OCI-LY7 (cell line): Measurements from ENCODE around the gene ZNF813. TPM values are rescaled to one million over a fixed set of nuclear protein-coding genes. Genes with fewer than 3 reads are reported as not detected.

Source experiments
- BruUV-seq: library from RNA; stranded (reverse); fragments of 400-500 nt; replicated peaks from 2 replicates; lab custom pipeline; 2021; lab: Mats Ljungman, UMichigan
- CTCF ChIA-PET: fragments of 300-600 bp; sonication (Branson Sonifier 250); formaldehyde crosslinking; loops from one replicate; lab custom pipeline; 2022; ENCODE audit warnings: antibody characterized with exemption; ENCODE audit not compliant: unreplicated experiment; lab: Charles Lee
- POLR2A ChIA-PET: fragments of 300-600 bp; sonication (Branson Sonifier 250); formaldehyde crosslinking; loops from one replicate; lab custom pipeline; 2022; ENCODE audit warnings: antibody characterized with exemption; lab: Charles Lee
- DNase-seq: peaks from one replicate; pipeline ENCODE4 v3.0.0-alpha.2; 2015; ENCODE audit warnings: low spot score
- H2AFZ ChIP-seq: fragments of 200-600 bp; sonication (generic), shearing (Covaris generic); 2 replicates; pipeline ENCODE4 v1.6.1; 2014; ENCODE audit warnings: mild to moderate bottlenecking, antibody characterized with exemption, low read length, moderate library complexity
- H3K27ac ChIP-seq: fragments of 200-600 bp; sonication (generic); 2 replicates; pipeline ENCODE4 v1.5.1; 2014; ENCODE audit warnings: mixed run types, low read depth, mild to moderate bottlenecking, moderate library complexity, low read length, inconsistent platforms; ENCODE audit not compliant: poor library complexity, severe bottlenecking
- H3K36me3 ChIP-seq: fragments of 200-600 bp; sonication (generic); 2 replicates; pipeline ENCODE4 v1.6.1; 2014; ENCODE audit warnings: mild to moderate bottlenecking, antibody characterized with exemption, low read length, moderate library complexity, mixed read lengths; ENCODE audit not compliant: insufficient read depth
- H3K4me1 ChIP-seq: fragments of 200-600 bp; sonication (generic); 2 replicates; pipeline ENCODE4 v1.5.1; 2014; ENCODE audit warnings: mild to moderate bottlenecking, low read length; ENCODE audit not compliant: insufficient read depth, poor library complexity, severe bottlenecking
- H3K4me2 ChIP-seq: fragments of 200-600 bp; sonication (generic); 2 replicates; pipeline ENCODE4 v1.6.1; 2014; ENCODE audit warnings: mild to moderate bottlenecking, low read length
- H3K4me3 ChIP-seq: fragments of 200-600 bp; sonication (generic); 2 replicates; pipeline ENCODE4 v1.5.1; 2014; ENCODE audit warnings: mild to moderate bottlenecking, low read depth, low read length; ENCODE audit not compliant: poor library complexity, severe bottlenecking
- H3K79me2 ChIP-seq: fragments of 200-600 bp; sonication (generic); 2 replicates; pipeline ENCODE4 v1.6.1; 2016; ENCODE audit warnings: low read depth, mild to moderate bottlenecking, low read length, moderate library complexity, mixed read lengths; ENCODE audit not compliant: insufficient read depth
- H3K9me2 ChIP-seq: fragments of 200-600 bp; sonication (generic); 2 replicates; pipeline ENCODE4 v1.6.1; 2016; ENCODE audit warnings: mild to moderate bottlenecking, low read length, mixed read lengths; ENCODE audit not compliant: insufficient read depth
- H3K9me3 ChIP-seq: fragments of 200-600 bp; sonication (generic); 2 replicates; pipeline ENCODE4 v1.6.1; 2014; ENCODE audit warnings: mild to moderate bottlenecking, mixed run types, low read length, mixed read lengths
- H4K20me1 ChIP-seq: fragments of 200-600 bp; sonication (generic); 2 replicates; pipeline ENCODE4 v1.6.1; 2014; ENCODE audit warnings: mild to moderate bottlenecking, antibody characterized with exemption, low read length, moderate library complexity, mixed read lengths; ENCODE audit not compliant: insufficient read depth
- EZH2phosphoT487 ChIP-seq: fragments of 200-600 bp; sonication (generic); IDR thresholded peaks from 2 replicates; pipeline ENCODE4 v1.6.1; 2018; ENCODE audit warnings: low read depth, borderline replicate concordance, mild to moderate bottlenecking, mixed run types, antibody characterized with exemption, low read length, moderate library complexity, mixed read lengths
- intact Hi-C: fragments of 100-400 bp; cut with micrococcal nuclease; formaldehyde crosslinking; loops from one replicate; pipeline ENCODE4 v1.10.0; 2022; ENCODE audit not compliant: unreplicated experiment
- total RNA-seq, 2 experiments: library from RNA; depleted of rRNA in 1 of 2; stranded (reverse); fragments of >200 nt in 1 of 2; shearing (Covaris generic) in 1 of 2; gene quantifications; 2 replicates each; pipeline ENCODE4 v1.2.3, GENCODE V29; 2014 to 2022
- TF ChIP-seq, protein P1 (sequence below): fragments of 200-600 bp; sonication (generic); conservative IDR thresholded peaks from 2 replicates; pipeline ENCODE4 v1.5.1; 2014; ENCODE audit warnings: mild to moderate bottlenecking, antibody characterized with exemption, low read length, moderate library complexity, mixed read lengths

The ZNF813 gene
- total RNA-seq, 2 experiments from 2014 or later: 5.9 to 6.7 TPM

DNA sequence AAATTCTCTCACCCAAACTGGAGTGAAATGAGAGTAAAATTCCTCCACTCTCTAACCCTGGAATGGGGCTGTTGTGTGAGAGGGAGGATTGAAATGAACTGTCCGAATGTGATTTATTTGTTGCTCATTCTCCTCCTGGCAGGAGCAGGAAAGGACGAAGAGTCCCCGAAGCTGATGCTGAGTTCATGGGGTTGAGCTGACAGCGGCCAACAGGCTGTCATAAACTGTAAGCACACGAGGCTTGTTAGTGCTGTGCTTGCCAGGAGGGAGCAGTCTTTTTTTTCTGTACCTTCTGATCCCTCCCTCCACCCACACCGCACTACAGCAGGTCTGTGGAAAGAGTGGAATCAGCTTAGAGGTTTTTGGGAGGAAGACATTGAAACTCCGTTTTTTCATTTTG is 37.4 kb downstream of the ZNF813 start:
- no TSS peak for BruUV-seq
- Histone ChIP-seq H4K20me1 (no peaks in the 10 kb centered on the region), H3K4me2 (no peak overlapping the region), H2AFZ (no peak overlapping the region), H3K9me3 (no peaks in the 10 kb centered on the region), H3K4me3 (no peak overlapping the region), H3K9me2 (no peaks in the 10 kb centered on the region), H3K27ac (no peak overlapping the region), H3K36me3 (no peaks in the 10 kb centered on the region), H3K79me2 (no peaks in the 10 kb centered on the region), H3K4me1 (no peaks in the 10 kb centered on the region)
- intact Hi-C loops: loop anchor here (10.0 kb wide), 1 partner anchor 240 kb away; no protein-coding TSS in a partner anchor
- POLR2A ChIA-PET: no interaction called here
- CTCF ChIA-PET: no interaction called here
- no peak for TF ChIP-seq EZH2phosphoT487
- TF ChIP-seq, protein P1, sequence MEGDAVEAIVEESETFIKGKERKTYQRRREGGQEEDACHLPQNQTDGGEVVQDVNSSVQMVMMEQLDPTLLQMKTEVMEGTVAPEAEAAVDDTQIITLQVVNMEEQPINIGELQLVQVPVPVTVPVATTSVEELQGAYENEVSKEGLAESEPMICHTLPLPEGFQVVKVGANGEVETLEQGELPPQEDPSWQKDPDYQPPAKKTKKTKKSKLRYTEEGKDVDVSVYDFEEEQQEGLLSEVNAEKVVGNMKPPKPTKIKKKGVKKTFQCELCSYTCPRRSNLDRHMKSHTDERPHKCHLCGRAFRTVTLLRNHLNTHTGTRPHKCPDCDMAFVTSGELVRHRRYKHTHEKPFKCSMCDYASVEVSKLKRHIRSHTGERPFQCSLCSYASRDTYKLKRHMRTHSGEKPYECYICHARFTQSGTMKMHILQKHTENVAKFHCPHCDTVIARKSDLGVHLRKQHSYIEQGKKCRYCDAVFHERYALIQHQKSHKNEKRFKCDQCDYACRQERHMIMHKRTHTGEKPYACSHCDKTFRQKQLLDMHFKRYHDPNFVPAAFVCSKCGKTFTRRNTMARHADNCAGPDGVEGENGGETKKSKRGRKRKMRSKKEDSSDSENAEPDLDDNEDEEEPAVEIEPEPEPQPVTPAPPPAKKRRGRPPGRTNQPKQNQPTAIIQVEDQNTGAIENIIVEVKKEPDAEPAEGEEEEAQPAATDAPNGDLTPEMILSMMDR: no peak
- no peak for DNase-seq

- Histone ChIP-seq H3K79me2 (no peaks in the 10 kb centered on the region), H3K9me3 (no peaks in the 10 kb centered on the region), H3K27ac (no peak overlapping the region), H2AFZ (no peak overlapping the region), H3K4me3 (no peak overlapping the region), H3K4me1 (no peaks in the 10 kb centered on the region), H3K9me2 (no peaks in the 10 kb centered on the region), H3K36me3 (no peaks in the 10 kb centered on the region), H3K4me2 (no peak overlapping the region), H4K20me1 (no peaks in the 10 kb centered on the region)
- ChIA-PET CTCF (no interaction called here), POLR2A (no interaction called here)
- TF ChIP-seq EZH2phosphoT487: no peak
- TF ChIP-seq, protein P1: no peak
- DNase-seq: no peak
- BruUV-seq: no TSS peak
- intact Hi-C loops: loop anchor here (10.0 kb wide), 1 partner anchor 238 kb away; no protein-coding TSS in a partner anchor
These were observed 39.2 kb downstream of the ZNF813 start for GRCh38 chr19:53506728-53507127.

- Histone ChIP-seq H4K20me1 (no peaks in the 10 kb centered on the region), H3K79me2 (no peaks in the 10 kb centered on the region), H3K4me1 (no peaks in the 10 kb centered on the region), H3K9me3 (no peaks in the 10 kb centered on the region), H3K9me2 (no peaks in the 10 kb centered on the region), H2AFZ (no peak overlapping the region), H3K27ac (no peak overlapping the region), H3K4me2 (no peak overlapping the region), H3K36me3 (no peaks in the 10 kb centered on the region), H3K4me3 (no peak overlapping the region)
- POLR2A ChIA-PET: no interaction called here
- DNase-seq: no peak
- BruUV-seq: no TSS peak
- CTCF ChIA-PET: no interaction called here
- intact Hi-C loops: loop anchor here (10.0 kb wide), 1 partner anchor 237 kb away; no protein-coding TSS in a partner anchor
- TF ChIP-seq, protein P1: no peak
These were observed 40.2 kb downstream of the ZNF813 start for GRCh38 chr19:53507523-53508442.
